HUES64 (cell line): ENCODE data around the gene MAML1.

Source experiments
- H3K27ac ChIP-seq: 2 replicates; pipeline ENCODE4 v1.7.0; 2013; ENCODE audit warnings: low read depth, low read length, inconsistent platforms
- H3K27me3 ChIP-seq: 2 replicates; pipeline ENCODE4 v1.6.1; 2013; ENCODE audit warnings: mild to moderate bottlenecking, low read length; ENCODE audit not compliant: insufficient read depth
- H3K36me3 ChIP-seq: 2 replicates; pipeline ENCODE4 v1.6.1; 2013; ENCODE audit warnings: mild to moderate bottlenecking, low read length; ENCODE audit not compliant: insufficient read depth
- H3K4me1 ChIP-seq: 2 replicates; pipeline ENCODE4 v1.6.1; 2013; ENCODE audit warnings: mild to moderate bottlenecking, low read length, moderate library complexity; ENCODE audit not compliant: insufficient read depth
- H3K4me3 ChIP-seq: 2 replicates; pipeline ENCODE4 v1.5.1; 2013; ENCODE audit warnings: mild to moderate bottlenecking, low read length, moderate library complexity
- H3K9ac ChIP-seq: 2 replicates; pipeline ENCODE4 v1.6.1; 2013; ENCODE audit warnings: mild to moderate bottlenecking, low read depth, low read length
- H3K9me3 ChIP-seq: 2 replicates; pipeline ENCODE4 v1.6.1; 2013; ENCODE audit warnings: low read depth, low read length; ENCODE audit not compliant: insufficient read depth
- WGBS: fragments of 150-250, 120-280 bp; methylation state at CpG from one replicate; pipeline ENCODE4 v1.1.7; 2013; ENCODE audit warnings: missing lambda C conversion rate; 5-methylcytosine and 5-hydroxymethylcytosine counted together

Gene MAML1

DNA sequence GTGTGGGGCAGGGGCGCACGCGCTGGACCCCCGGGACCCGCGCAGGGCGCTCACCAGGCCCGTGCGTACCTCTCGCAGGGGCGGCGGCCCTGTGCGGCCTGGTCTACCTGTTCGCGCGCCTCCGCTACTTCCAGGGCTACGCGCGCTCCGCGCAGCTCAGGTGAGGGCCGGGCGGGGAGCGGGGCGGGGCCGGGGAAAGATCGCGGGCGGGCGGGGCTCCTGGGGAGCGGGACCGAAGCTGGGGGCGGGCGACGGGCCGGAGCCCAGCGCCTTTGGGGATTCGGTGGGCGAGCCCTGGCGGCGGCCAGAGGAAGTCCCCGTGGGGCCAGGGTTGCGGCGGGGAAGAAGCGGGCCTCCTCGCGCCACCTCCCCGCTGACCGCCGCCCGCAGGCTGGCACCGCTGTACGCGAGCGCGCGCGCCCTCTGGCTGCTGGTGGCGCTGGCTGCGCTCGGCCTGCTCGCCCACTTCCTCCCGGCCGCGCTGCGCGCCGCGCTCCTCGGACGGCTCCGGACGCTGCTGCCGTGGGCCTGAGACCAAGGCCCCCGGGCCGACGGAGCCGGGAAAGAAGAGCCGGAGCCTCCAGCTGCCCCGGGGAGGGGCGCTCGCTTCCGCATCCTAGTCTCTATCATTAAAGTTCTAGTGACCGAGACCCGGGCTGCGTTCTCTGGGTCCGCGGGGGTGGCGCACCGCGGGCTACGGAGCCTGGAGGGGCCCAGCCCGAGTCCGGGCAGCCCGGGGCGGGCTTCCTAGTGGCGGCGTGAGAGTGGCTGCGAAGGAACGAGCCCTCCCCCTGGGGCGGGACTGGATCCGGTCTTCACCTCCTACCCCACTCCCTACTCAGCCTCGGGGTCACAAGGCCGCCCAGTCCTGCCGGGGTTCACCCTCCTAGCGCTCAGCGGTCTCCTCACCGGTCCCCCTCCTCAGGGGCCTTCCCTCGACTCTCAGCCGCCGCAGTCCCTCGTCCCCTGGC is 63.5 kb downstream of the MAML1 start:
- Histone ChIP-seq H3K9ac (peak overlapping the region; percentile 84), H3K4me3 (peak overlapping the region; percentile 80), H3K27me3 (peaks cover 3% of the 10 kb centered on the region; the same call in 1 of the 2 replicates), H3K9me3 (no peaks in the 10 kb centered on the region), H3K36me3 (peaks cover 24% of the 10 kb centered on the region), H3K4me1 (peaks cover 5% of the 10 kb centered on the region), H3K27ac (peak overlapping the region; percentile 62)
- WGBS = 1% methylated on average over 113 of the region's 113 CpGs

DNA sequence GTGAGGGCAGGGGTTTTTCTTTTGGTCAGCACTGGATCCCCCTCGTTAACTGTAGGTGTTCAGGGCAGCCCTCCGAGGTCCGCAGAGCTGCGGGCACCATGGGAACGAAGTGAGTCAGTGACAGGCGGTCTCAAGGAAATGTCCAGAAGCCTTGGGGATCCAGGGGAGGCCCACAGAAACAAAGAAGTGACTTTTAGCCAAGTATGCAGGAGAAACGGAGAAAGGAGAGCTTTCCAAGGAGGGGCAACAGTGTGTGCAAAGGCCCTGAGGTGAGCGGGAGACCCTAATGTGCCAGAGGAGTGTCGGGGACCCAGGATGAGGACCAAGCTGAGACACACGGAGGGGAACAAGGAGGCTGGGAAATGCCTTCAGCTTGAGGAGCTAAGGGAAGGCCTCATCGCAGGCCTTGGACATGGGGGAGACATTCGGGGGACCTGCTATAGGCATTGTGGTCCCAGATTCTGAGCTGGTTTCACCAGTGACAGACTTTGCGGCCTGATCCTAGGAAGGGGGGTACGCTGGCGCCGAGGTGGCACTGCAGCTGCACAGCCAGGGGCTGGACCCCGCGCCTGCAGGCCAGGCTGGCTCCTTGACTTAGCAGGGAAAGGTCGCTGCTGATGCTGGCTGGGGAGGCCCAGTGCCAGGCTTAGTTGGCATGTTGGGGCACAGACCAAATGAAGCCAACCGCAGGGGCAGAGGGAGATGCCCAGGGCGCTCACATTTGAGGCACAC is 64.4 kb downstream of the MAML1 start:
- H3K4me3 ChIP-seq = peak overlapping the region; percentile 80
- peaks cover 5% of the 10 kb centered on the region for H3K4me1 ChIP-seq
- WGBS = 88% methylated on average over 21 of the region's 21 CpGs

DNA sequence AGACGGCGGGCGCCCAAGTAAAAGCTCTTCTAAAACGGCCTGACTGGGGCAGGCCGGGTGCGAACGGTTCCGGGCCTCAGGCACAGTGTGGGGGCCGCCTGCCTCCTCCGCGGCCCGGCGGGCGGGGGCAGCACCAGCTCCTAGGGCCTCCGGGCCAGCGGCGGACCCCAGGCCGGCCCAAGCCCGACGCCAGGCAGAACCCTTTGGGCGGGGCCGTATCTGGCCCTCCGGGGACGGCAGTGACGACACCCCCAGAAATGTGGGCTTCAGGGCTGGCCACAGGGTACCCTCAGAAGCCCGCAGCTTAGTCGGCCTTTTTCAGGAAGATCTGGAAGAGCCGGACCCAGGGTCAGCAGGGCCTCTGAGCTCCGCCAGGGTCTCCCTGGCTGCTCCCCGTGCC is 65.1 kb downstream of the MAML1 start:
- H3K27me3 ChIP-seq = peaks cover 3% of the 10 kb centered on the region; the same call in 1 of the 2 replicates
- 96% methylated on average over 30 of the region's 30 CpGs for WGBS
- H3K9ac ChIP-seq = no peak overlapping the region
- no peak overlapping the region for H3K4me3 ChIP-seq
- H3K36me3 ChIP-seq = peaks cover 24% of the 10 kb centered on the region
- no peak overlapping the region for H3K27ac ChIP-seq
- H3K4me1 ChIP-seq = peaks cover 9% of the 10 kb centered on the region
- no peaks in the 10 kb centered on the region for H3K9me3 ChIP-seq

More for the DNA sequence above, 64.4 kb downstream of the MAML1 start:
- peak overlapping the region; percentile 84 for H3K9ac ChIP-seq
- peaks cover 3% of the 10 kb centered on the region; the same call in 1 of the 2 replicates for H3K27me3 ChIP-seq
- no peaks in the 10 kb centered on the region for H3K9me3 ChIP-seq
- H3K27ac ChIP-seq = peak overlapping the region; percentile 62; the same call in 1 of the 2 replicates
- peaks cover 24% of the 10 kb centered on the region for H3K36me3 ChIP-seq

DNA sequence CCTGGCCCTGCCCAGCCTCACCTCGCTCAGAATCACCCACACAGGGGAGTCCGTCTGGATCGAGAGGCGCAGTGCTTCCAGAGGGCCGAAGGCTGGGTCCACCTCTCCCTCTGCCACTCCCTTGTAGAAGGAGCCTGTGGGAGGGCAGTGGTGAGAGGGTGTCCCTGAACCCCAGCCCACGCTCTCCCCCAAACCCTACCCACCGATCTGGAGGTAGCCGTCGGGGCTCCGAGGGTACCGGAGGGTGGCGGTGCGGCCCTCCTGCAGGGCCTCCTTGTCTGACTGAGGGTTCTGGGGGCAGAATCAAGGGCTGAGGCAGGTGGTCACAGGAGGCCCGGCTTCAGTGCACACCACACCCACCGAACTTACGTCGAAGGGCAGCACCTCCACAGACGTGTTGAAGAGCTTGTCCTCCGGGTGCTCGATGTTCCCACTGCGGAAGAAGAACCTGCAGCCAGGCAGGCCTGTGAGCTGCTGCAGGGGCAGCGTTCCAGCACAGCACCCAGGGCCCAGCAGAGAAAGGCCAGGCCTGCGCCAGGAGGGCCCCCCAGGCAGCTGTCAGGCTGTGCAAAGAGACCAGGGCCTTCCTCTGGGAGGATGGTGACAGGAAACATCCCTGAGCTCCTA is 65.6 kb downstream of the MAML1 start:
- peaks cover 3% of the 10 kb centered on the region; the same call in 1 of the 2 replicates for H3K27me3 ChIP-seq
- no peak overlapping the region for H3K9ac ChIP-seq
- peaks cover 12% of the 10 kb centered on the region for H3K4me1 ChIP-seq
- no peaks in the 10 kb centered on the region for H3K9me3 ChIP-seq
- no peak overlapping the region for H3K4me3 ChIP-seq
- no peak overlapping the region for H3K27ac ChIP-seq
- H3K36me3 ChIP-seq = peaks cover 24% of the 10 kb centered on the region
- WGBS = 95% methylated on average over 22 of the region's 23 CpGs

DNA sequence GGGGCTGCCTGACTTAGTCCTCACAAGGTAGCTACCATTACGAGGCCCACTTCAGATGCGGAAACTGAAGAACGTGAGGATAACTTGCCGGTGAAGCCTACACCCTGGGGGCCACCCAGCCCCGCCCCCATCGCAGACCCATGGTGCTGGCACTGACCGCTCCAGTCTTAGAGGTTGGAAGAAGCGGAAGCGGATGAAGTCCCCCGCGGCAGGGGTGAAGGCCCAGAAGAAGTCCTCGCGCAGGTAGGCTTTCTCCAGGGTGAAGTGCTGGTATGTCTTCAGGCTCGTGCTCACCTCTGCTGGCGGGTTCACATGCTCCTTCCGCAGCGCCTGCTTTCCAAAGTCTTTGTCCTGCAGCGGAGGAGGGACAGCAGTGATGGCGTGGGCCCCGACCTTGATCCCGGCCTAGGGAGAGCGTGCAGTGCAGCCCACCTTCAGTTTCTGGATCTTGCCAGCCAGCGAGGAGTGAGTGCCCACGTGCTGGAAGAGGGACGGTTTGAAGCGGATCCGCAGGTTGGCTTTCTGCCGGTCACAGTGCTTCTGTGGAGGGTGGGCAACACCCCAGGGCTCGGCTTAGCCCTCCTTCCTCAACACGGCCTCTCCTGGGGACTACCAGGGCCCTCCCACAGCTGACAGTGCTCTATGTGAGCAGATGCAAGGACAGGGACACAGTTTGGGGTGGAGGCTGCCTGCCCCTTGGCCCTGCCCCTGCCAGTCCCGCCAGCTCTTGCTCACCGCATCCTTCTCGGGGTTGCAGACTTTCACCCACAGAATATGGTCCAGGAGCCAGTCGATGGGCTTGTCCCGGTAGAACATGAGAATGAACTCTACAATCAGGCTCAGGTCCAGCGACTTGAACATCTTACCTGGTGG is 66.4 kb downstream of the MAML1 start:
- H3K9me3 ChIP-seq = no peaks in the 10 kb centered on the region
- H3K4me1 ChIP-seq = peaks cover 12% of the 10 kb centered on the region
- no peak overlapping the region for H3K27ac ChIP-seq
- WGBS = 96% methylated on average over 36 of the region's 36 CpGs
- H3K36me3 ChIP-seq = peaks cover 24% of the 10 kb centered on the region
- no peak overlapping the region for H3K4me3 ChIP-seq
- H3K9ac ChIP-seq = no peak overlapping the region
- H3K27me3 ChIP-seq = peaks cover 3% of the 10 kb centered on the region; the same call in 1 of the 2 replicates

DNA sequence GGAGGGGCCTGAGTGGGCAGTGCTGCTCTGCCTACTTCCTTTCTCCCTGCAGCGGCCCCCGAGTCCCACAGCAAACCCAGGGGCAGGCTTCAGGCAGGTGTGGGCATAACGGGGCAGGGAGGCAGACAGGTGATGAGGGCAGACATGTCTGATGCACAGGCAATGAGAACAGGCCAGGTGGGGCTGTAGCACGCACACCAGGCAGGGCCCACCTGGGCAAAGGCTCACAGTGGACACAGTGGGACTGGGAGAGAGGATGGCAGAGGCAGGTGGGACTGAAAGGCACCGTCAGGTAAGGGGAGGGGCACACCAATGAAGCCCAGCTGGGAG is 67.0 kb downstream of the MAML1 start:
- Histone ChIP-seq H3K9ac (no peak overlapping the region), H3K4me1 (peaks cover 12% of the 10 kb centered on the region), H3K27me3 (0 out of 2 replicates have a peak, but pooled peaks cover 2% of the 10 kb centered on the region), H3K9me3 (no peaks in the 10 kb centered on the region), H3K36me3 (peaks cover 24% of the 10 kb centered on the region), H3K27ac (no peak overlapping the region), H3K4me3 (no peak overlapping the region)
- 90% methylated on average over 5 of the region's 5 CpGs for WGBS

DNA sequence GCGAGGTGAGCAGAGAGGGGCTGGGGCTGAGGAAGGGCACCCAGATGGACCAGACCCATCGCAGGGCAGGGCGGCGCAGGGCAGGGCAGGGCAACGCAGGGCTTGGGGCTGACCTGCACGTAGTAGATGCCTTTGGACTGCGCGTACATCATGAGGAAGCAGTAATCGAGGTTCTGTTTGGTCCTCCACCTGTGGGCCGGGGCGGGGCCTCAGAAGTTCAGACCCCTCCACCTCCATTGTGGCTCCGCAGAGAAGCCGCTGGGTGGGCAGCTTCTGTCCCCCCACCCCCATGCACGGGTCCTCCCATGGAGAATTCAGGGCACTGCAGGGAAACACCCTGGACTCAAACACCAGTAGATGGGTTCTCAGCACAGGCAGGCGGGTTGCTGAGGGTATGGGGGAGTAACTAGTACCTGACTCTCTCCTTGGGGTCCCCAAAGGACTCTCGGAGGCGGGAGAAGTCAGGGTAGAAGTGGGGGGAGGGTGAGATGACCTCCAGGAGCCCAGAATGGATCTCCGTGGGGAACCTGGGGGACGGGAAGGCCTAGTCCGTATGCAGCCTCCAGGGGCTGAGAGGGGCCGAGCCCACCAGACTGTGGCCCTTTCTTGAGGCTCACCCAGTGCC is 67.6 kb downstream of the MAML1 start:
- no peak overlapping the region for H3K27ac ChIP-seq
- H3K9me3 ChIP-seq = no peaks in the 10 kb centered on the region
- peaks cover 24% of the 10 kb centered on the region for H3K36me3 ChIP-seq
- H3K27me3 ChIP-seq = no peaks in the 10 kb centered on the region; the same call in 1 of the 2 replicates
- H3K4me3 ChIP-seq = no peak overlapping the region
- H3K9ac ChIP-seq = no peak overlapping the region
- H3K4me1 ChIP-seq = peaks cover 7% of the 10 kb centered on the region
- WGBS = 92% methylated on average over 21 of the region's 21 CpGs

DNA sequence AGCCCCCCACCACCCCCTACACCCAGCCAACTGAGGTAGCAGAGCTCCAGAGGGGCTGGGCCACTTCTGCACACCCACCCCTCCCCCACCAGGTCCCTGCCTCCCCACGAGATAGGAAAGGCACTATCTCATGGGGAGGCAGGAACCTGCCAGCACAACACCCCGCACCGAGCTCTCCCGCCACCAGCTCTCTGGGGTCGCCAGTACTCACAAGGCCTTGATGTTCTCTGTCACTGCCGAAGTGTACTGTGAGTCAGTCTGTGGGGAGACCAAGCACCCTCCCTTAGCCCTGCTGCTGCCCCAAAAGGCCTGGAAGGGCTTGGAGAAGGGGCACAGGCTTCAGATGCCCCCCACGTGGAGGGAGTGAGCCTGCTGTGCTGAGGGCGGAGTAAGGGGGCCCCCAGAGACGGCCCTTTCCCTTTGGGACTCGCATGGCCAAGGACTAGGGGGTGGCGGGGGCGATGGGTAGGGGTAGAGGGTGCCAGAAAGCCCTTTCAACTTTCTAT is 68.1 kb downstream of the MAML1 start:
- no peak overlapping the region for H3K4me3 ChIP-seq
- H3K9ac ChIP-seq = no peak overlapping the region
- no peak overlapping the region for H3K27ac ChIP-seq
- H3K9me3 ChIP-seq = no peaks in the 10 kb centered on the region
- peaks cover 24% of the 10 kb centered on the region for H3K36me3 ChIP-seq
- H3K4me1 ChIP-seq = peaks cover 7% of the 10 kb centered on the region; the same call in 1 of the 2 replicates
- H3K27me3 ChIP-seq = no peaks in the 10 kb centered on the region; the same call in 1 of the 2 replicates
- WGBS = 88% methylated on average over 12 of the region's 12 CpGs

DNA sequence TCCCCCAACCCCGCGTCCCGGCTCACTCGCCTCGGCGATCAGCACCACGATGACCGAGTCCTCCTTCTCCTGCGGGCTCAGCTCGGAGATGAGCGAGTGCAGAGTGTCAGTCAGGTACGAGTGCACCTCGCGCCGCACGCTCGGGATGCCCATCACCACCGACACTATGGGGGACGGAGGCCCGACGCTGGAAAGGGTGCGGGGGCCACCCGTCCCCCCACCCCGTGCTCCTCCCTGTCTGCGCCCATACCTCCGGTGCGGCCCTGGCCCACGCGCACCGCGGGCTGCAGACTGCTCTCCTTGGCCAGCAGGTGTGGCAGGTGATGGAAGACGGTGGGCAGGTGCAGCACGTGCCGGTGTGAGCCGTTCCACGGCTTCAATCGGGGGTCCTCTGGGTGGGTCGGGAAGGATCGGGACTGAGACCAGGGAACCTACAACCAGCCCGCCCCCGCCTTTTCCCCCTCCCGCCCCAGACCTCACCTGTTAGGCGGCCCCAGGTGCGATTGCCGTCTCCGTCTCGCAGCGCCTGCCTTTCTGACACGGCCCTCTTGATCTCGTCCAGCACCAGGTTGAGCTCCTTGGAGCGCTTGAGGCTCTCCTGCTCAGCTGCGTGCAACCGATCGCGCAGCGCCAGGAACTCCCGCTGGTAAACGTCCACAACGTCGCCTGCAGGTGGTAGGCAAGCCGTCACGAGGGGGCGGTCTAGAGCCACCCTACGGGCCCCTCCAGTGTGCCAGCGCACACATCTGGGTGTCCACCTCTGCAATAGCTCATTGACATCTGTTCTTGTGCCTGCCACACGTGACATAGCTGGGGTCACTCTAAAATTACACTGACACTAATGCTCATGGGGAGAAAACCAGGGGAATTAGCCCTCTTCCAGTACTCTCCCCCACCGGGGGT is 68.9 kb downstream of the MAML1 start:
- no peaks in the 10 kb centered on the region for H3K9me3 ChIP-seq
- H3K36me3 ChIP-seq = peaks cover 24% of the 10 kb centered on the region
- H3K4me3 ChIP-seq = no peak overlapping the region
- H3K4me1 ChIP-seq = peaks cover 7% of the 10 kb centered on the region; the same call in 1 of the 2 replicates
- no peak overlapping the region for H3K9ac ChIP-seq
- no peaks in the 10 kb centered on the region; the same call in 1 of the 2 replicates for H3K27me3 ChIP-seq
- WGBS = 74% methylated on average over 67 of the region's 67 CpGs
- H3K27ac ChIP-seq = no peak overlapping the region
